A549 (cell line): ENCODE results near the gene MAGIX. TPM values are rescaled to one million over a fixed set of nuclear protein-coding genes. Genes with fewer than 3 reads are reported as not detected.

Experiments used
- ATAC-seq, 2 experiments: fragments of 200-7000 bp in 1 of 2; fragments of >200 bp in 1 of 2; cut with Nextera tagmentation in 1 of 2; cut with Tn5 transposase in 1 of 2; 3 replicates each; pipeline versions ENCODE4 v1.8.0 to v1.9.1; 2018 to 2020; ENCODE audit warnings: mild to moderate bottlenecking in 1 of 2, moderate library complexity in 1 of 2
- CTCF ChIA-PET: fragments of 300-600 bp; sonication (Branson Sonifier 250); formaldehyde crosslinking; extraction: SDS; loops from one replicate; lab custom pipeline; 2021; ENCODE audit warnings: antibody characterized with exemption, inconsistent platforms; lab: Yijun Ruan, JAX
- POLR2A ChIA-PET: fragments of 350-600 bp; formaldehyde crosslinking; extraction: SDS; loops from one replicate; lab custom pipeline; 2021; ENCODE audit warnings: antibody characterized with exemption, inconsistent platforms; lab: Yijun Ruan, JAX
- DNase-seq, 2 experiments: peaks; one replicate each; pipeline versions ENCODE4 v3.0.0 to v3.0.0-alpha.2; 2011 to 2016; ENCODE audit warnings: low read depth in 1 of 2, low spot score in 1 of 2
- FAIRE-seq: peaks from 2 replicates; lab custom pipeline; 2011; peaks lifted over from hg19 to GRCh38; lab: Jason Lieb, UNC
- H3K27ac ChIP-seq, 2 experiments: fragments of >200 bp; sonication (Bioruptor Twin); formaldehyde crosslinking; 3 replicates each; pipeline ENCODE4 v1.5.1; 2016 to 2017
- H3K4me1 ChIP-seq: fragments of >200 bp; sonication (Bioruptor Twin); formaldehyde crosslinking; 3 replicates; pipeline ENCODE4 v1.6.1; 2016
- H3K4me2 ChIP-seq: fragments of >200 bp; sonication (Bioruptor Twin); formaldehyde crosslinking; 3 replicates; pipeline ENCODE4 v1.6.1; 2016
- H3K4me3 ChIP-seq: fragments of >200 bp; sonication (Bioruptor Twin); formaldehyde crosslinking; 3 replicates; pipeline ENCODE4 v1.5.1; 2016
- H3K9me3 ChIP-seq: fragments of >200 bp; sonication (Bioruptor Twin); formaldehyde crosslinking; 3 replicates; pipeline ENCODE4 v1.6.1; 2016
- BHLHE40 ChIP-seq: IDR thresholded peaks from 2 replicates; pipeline ENCODE4 v1.6.1; 2012; ENCODE audit warnings: low read depth, low read length, inconsistent platforms
- CBX2 ChIP-seq: fragments of 200-600 bp; sonication (generic); IDR thresholded peaks from 2 replicates; pipeline ENCODE4 v1.6.1; 2016; ENCODE audit warnings: low read depth, mild to moderate bottlenecking, borderline replicate concordance
- CHD4 ChIP-seq: fragments of 200-600 bp; sonication (generic); IDR thresholded peaks from 2 replicates; pipeline ENCODE4 v1.6.1; 2016; ENCODE audit warnings: antibody characterized with exemption, mild to moderate bottlenecking, borderline replicate concordance
- EHMT2 ChIP-seq: fragments of 200-600 bp; sonication (generic); IDR thresholded peaks from 2 replicates; pipeline ENCODE4 v1.6.1; 2016; ENCODE audit warnings: antibody characterized with exemption, low read depth, mild to moderate bottlenecking, moderate library complexity
- HDAC2 ChIP-seq: fragments of 200-600 bp; sonication (generic); IDR thresholded peaks from 2 replicates; pipeline ENCODE4 v1.6.1; 2016
- HEYL ChIP-seq: fragments of 250-450 bp; sonication (Bioruptor Pico); IDR thresholded peaks from 2 replicates; pipeline ENCODE4 v1.8.0; 2021; ENCODE audit warnings: mild to moderate bottlenecking, moderate library complexity
- HOXA7 ChIP-seq: fragments of 250-450 bp; sonication (Bioruptor Pico); IDR thresholded peaks from 2 replicates; pipeline ENCODE4 v1.5.0; 2020; ENCODE audit warnings: mild to moderate bottlenecking, moderate library complexity
- NPAS2 ChIP-seq: fragments of 250-450 bp; sonication (Bioruptor Pico); IDR thresholded peaks from 2 replicates; pipeline ENCODE4 v1.8.0; 2022; ENCODE audit warnings: mild to moderate bottlenecking, moderate library complexity, borderline replicate concordance
- POLR2A ChIP-seq: IDR thresholded peaks from 2 replicates; pipeline ENCODE4 v1.6.1; 2012; ENCODE audit warnings: mild to moderate bottlenecking, low read length
- POLR2AphosphoS2 ChIP-seq: conservative IDR thresholded peaks from 2 replicates; pipeline ENCODE4 v1.6.1; 2012; ENCODE audit warnings: low read length, improper control_type of control experiment, inconsistent platforms
- RARB ChIP-seq: fragments of 250-450 bp; sonication (Bioruptor Pico); IDR thresholded peaks from 2 replicates; pipeline ENCODE4 v1.8.0; 2021; ENCODE audit warnings: mild to moderate bottlenecking, moderate library complexity
- RCOR1 ChIP-seq: fragments of 150-350 bp; IDR thresholded peaks from 2 replicates; pipeline ENCODE4 v1.6.1; 2014; ENCODE audit warnings: antibody characterized with exemption, low read length, low read depth
- RNF2 ChIP-seq: fragments of 200-600 bp; sonication (generic); IDR thresholded peaks from 2 replicates; pipeline ENCODE4 v1.6.1; 2016; ENCODE audit warnings: low read depth, mild to moderate bottlenecking, antibody characterized with exemption, moderate library complexity, borderline replicate concordance
- SMC3 ChIP-seq: fragments of >200 bp; sonication (Bioruptor Twin); formaldehyde crosslinking; IDR thresholded peaks from 3 replicates; pipeline ENCODE4 v1.6.1; 2018; ENCODE audit warnings: inconsistent platforms
- ZC3H11A ChIP-seq: fragments of 450-650 bp; IDR thresholded peaks from 2 replicates; pipeline ENCODE4 v1.6.1; 2014; ENCODE audit warnings: antibody characterized with exemption, mild to moderate bottlenecking
- ZNF302 ChIP-seq: fragments of 250-450 bp; sonication (Bioruptor Pico); IDR thresholded peaks from 2 replicates; pipeline ENCODE4 v1.9.0; 2021; ENCODE audit warnings: inconsistent platforms, mild to moderate bottlenecking, moderate library complexity
- ZSCAN20 ChIP-seq: fragments of 250-450 bp; sonication (Bioruptor Pico); IDR thresholded peaks from 2 replicates; pipeline ENCODE4 v1.8.0; 2022; ENCODE audit warnings: mild to moderate bottlenecking, moderate library complexity
- whole genome bisulfite sequencing: methylation state at CpG from one replicate; pipeline ENCODE4 v1.1.6; 2017; ENCODE audit errors: missing lambda C conversion rate; 5-methylcytosine and 5-hydroxymethylcytosine counted together
- polyA plus RNA-seq, 4 experiments: library from polyadenylated mRNA; depleted of rRNA in 3 of 4; stranded (reverse); fragments of >200 nt; fragmentation: RNase III in 1 of 4; extraction: RNeasy Plus Mini Kit Qiagen cat#74134 plus additional on column Dnase treatment in 1 of 4; gene quantifications; 2 replicates in 3 of 4; 3 replicates in 1 of 4; pipeline ENCODE4 v1.2.3, GENCODE V29; 2011 to 2017
- TF ChIP-seq, protein P1 (sequence below): fragments of >200 bp; sonication (Bioruptor Twin); formaldehyde crosslinking; IDR thresholded peaks from 3 replicates; pipeline ENCODE4 v1.5.1; 2016
- TF ChIP-seq, protein P2 (sequence below): fragments of 200-600 bp; sonication (generic); IDR thresholded peaks from 2 replicates; pipeline ENCODE4 v1.6.1; 2016; ENCODE audit warnings: antibody characterized with exemption, mild to moderate bottlenecking, moderate library complexity
- TF ChIP-seq, protein P3 (sequence below): fragments of 250-450 bp; sonication (Bioruptor Pico); IDR thresholded peaks from 2 replicates; pipeline ENCODE4 v1.5.0; 2020; ENCODE audit warnings: low read depth, mild to moderate bottlenecking, moderate library complexity
- TF ChIP-seq, protein P4 (sequence below): fragments of >200 bp; sonication (Bioruptor Twin); formaldehyde crosslinking; IDR thresholded peaks from 2 replicates; pipeline ENCODE4 v1.6.1; 2016
- TF ChIP-seq, protein P5 (sequence below): fragments of 250-450 bp; sonication (Bioruptor Pico); IDR thresholded peaks from 2 replicates; pipeline ENCODE4 v1.5.0; 2021; ENCODE audit warnings: mild to moderate bottlenecking, moderate library complexity, borderline replicate concordance
- TF ChIP-seq, protein P6 (sequence below): IDR thresholded peaks from 2 replicates; pipeline ENCODE4 v1.6.1; 2012
- TF ChIP-seq, protein P7 (sequence below): fragments of >200 bp; sonication (Bioruptor Twin); formaldehyde crosslinking; IDR thresholded peaks from 3 replicates; pipeline ENCODE4 v1.6.1; 2016
- TF ChIP-seq, protein P8 (sequence below): fragments of 150-350 bp; IDR thresholded peaks from 2 replicates; pipeline ENCODE4 v1.6.1; 2014; ENCODE audit warnings: low read depth, mild to moderate bottlenecking, low read length

Gene MAGIX
- polyA plus RNA-seq, 2 of the 4 experiments (the other 2 are of a cell fraction), result 1.1 to 2.2 TPM

DNA sequence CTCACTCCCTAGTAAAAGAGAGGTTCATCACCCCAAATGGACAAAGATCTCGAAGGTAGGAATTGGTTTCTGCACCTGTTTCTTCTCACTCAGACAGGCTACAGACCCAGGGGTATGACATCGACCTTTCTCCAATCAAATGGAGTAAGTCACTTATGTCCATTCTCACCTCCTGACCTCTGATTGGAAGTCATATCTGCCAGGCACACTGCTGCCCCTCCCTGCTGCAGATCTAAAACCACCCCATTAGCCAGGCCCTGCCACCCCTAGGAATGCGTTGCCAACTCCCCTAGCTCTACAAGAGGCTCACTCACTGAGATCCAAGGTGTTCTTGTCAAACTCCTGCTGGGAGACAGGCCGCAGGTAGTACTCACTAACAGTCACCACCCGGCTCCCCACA lies 45.8 kb upstream of the MAGIX start:
- CTCF ChIA-PET, result no interaction called here

DNA sequence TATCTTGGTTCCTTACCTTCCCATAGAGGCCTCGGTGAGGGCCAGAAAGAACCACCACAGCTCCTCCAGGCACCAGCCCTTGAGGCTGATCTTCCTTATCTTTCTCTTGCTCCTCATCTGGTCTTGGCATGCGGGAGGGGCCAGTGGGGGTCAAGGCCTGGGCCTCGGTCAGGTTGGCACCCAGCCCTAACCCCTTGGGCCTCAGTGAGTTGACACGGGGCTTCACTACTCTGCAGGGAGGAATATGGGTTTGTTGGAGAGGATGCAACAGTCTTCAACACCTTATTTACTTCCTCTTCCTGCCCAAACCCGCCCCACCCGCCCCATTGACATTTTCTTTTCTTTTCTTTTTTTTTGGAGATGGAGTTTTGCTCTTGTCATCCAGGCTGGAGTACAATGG lies 45.0 kb upstream of the MAGIX start:
- H3K4me2 ChIP-seq, result no peak overlapping the region
- CTCF ChIA-PET, result no interaction called here
- ATAC-seq, result no peak
- TF ChIP-seq HOXA7 (CRISPR knock-in tag) (no peak), RARB (CRISPR knock-in tag) (no peak), CHD4 (no peak), EHMT2 (no peak), SMC3 (no peak), NPAS2 (CRISPR knock-in tag) (no peak), ZC3H11A (no peak), HDAC2 (no peak), CBX2 (no peak)
- TF ChIP-seq, protein P1, sequence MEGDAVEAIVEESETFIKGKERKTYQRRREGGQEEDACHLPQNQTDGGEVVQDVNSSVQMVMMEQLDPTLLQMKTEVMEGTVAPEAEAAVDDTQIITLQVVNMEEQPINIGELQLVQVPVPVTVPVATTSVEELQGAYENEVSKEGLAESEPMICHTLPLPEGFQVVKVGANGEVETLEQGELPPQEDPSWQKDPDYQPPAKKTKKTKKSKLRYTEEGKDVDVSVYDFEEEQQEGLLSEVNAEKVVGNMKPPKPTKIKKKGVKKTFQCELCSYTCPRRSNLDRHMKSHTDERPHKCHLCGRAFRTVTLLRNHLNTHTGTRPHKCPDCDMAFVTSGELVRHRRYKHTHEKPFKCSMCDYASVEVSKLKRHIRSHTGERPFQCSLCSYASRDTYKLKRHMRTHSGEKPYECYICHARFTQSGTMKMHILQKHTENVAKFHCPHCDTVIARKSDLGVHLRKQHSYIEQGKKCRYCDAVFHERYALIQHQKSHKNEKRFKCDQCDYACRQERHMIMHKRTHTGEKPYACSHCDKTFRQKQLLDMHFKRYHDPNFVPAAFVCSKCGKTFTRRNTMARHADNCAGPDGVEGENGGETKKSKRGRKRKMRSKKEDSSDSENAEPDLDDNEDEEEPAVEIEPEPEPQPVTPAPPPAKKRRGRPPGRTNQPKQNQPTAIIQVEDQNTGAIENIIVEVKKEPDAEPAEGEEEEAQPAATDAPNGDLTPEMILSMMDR, result no peak
- TF ChIP-seq, protein P2, sequence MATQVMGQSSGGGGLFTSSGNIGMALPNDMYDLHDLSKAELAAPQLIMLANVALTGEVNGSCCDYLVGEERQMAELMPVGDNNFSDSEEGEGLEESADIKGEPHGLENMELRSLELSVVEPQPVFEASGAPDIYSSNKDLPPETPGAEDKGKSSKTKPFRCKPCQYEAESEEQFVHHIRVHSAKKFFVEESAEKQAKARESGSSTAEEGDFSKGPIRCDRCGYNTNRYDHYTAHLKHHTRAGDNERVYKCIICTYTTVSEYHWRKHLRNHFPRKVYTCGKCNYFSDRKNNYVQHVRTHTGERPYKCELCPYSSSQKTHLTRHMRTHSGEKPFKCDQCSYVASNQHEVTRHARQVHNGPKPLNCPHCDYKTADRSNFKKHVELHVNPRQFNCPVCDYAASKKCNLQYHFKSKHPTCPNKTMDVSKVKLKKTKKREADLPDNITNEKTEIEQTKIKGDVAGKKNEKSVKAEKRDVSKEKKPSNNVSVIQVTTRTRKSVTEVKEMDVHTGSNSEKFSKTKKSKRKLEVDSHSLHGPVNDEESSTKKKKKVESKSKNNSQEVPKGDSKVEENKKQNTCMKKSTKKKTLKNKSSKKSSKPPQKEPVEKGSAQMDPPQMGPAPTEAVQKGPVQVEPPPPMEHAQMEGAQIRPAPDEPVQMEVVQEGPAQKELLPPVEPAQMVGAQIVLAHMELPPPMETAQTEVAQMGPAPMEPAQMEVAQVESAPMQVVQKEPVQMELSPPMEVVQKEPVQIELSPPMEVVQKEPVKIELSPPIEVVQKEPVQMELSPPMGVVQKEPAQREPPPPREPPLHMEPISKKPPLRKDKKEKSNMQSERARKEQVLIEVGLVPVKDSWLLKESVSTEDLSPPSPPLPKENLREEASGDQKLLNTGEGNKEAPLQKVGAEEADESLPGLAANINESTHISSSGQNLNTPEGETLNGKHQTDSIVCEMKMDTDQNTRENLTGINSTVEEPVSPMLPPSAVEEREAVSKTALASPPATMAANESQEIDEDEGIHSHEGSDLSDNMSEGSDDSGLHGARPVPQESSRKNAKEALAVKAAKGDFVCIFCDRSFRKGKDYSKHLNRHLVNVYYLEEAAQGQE, result no peak
- TF ChIP-seq, protein P3, sequence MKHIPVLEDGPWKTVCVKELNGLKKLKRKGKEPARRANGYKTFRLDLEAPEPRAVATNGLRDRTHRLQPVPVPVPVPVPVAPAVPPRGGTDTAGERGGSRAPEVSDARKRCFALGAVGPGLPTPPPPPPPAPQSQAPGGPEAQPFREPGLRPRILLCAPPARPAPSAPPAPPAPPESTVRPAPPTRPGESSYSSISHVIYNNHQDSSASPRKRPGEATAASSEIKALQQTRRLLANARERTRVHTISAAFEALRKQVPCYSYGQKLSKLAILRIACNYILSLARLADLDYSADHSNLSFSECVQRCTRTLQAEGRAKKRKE (CRISPR knock-in tag), result no peak
- TF ChIP-seq, protein P4, sequence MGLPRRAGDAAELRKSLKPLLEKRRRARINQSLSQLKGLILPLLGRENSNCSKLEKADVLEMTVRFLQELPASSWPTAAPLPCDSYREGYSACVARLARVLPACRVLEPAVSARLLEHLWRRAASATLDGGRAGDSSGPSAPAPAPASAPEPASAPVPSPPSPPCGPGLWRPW, result no peak
- TF ChIP-seq, protein P5, sequence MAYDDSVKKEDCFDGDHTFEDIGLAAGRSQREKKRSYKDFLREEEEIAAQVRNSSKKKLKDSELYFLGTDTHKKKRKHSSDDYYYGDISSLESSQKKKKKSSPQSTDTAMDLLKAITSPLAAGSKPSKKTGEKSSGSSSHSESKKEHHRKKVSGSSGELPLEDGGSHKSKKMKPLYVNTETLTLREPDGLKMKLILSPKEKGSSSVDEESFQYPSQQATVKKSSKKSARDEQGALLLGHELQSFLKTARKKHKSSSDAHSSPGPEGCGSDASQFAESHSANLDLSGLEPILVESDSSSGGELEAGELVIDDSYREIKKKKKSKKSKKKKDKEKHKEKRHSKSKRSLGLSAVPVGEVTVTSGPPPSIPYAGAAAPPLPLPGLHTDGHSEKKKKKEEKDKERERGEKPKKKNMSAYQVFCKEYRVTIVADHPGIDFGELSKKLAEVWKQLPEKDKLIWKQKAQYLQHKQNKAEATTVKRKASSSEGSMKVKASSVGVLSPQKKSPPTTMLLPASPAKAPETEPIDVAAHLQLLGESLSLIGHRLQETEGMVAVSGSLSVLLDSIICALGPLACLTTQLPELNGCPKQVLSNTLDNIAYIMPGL, result no peak
- TF ChIP-seq, protein P6, sequence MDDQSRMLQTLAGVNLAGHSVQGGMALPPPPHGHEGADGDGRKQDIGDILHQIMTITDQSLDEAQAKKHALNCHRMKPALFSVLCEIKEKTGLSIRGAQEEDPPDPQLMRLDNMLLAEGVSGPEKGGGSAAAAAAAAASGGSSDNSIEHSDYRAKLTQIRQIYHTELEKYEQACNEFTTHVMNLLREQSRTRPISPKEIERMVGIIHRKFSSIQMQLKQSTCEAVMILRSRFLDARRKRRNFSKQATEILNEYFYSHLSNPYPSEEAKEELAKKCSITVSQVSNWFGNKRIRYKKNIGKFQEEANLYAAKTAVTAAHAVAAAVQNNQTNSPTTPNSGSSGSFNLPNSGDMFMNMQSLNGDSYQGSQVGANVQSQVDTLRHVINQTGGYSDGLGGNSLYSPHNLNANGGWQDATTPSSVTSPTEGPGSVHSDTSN, result no peak

More for the DNA sequence above, 45.8 kb upstream of the MAGIX start:
- POLR2A ChIA-PET, result no interaction called here
- H3K27ac ChIP-seq, result no peak overlapping the region
- WGBS, result 83% methylated on average over 5 of the region's 5 CpGs
- no peak for TF ChIP-seq POLR2AphosphoS2
- TF ChIP-seq RARB (CRISPR knock-in tag), result no peak
- TF ChIP-seq ZNF302, result no peak
- TF ChIP-seq ZSCAN20 (CRISPR knock-in tag), result no peak
- no peak for TF ChIP-seq POLR2A
- TF ChIP-seq, protein P7, sequence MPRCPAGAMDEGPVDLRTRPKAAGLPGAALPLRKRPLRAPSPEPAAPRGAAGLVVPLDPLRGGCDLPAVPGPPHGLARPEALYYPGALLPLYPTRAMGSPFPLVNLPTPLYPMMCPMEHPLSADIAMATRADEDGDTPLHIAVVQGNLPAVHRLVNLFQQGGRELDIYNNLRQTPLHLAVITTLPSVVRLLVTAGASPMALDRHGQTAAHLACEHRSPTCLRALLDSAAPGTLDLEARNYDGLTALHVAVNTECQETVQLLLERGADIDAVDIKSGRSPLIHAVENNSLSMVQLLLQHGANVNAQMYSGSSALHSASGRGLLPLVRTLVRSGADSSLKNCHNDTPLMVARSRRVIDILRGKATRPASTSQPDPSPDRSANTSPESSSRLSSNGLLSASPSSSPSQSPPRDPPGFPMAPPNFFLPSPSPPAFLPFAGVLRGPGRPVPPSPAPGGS, result no peak
- TF ChIP-seq, protein P8, sequence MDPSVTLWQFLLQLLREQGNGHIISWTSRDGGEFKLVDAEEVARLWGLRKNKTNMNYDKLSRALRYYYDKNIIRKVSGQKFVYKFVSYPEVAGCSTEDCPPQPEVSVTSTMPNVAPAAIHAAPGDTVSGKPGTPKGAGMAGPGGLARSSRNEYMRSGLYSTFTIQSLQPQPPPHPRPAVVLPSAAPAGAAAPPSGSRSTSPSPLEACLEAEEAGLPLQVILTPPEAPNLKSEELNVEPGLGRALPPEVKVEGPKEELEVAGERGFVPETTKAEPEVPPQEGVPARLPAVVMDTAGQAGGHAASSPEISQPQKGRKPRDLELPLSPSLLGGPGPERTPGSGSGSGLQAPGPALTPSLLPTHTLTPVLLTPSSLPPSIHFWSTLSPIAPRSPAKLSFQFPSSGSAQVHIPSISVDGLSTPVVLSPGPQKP, result no peak
- no peak for TF ChIP-seq RNF2
- TF ChIP-seq RCOR1, result no peak
- TF ChIP-seq HEYL (CRISPR knock-in tag), result no peak
- TF ChIP-seq BHLHE40, result no peak
- no peak for TF ChIP-seq CBX2
- TF ChIP-seq, protein P4, result no peak
- ATAC-seq (no peak), FAIRE-seq (no peak), DNase-seq (no peak)
- no peaks in the 10 kb centered on the region for H3K4me1 ChIP-seq
- H3K4me2 ChIP-seq, result no peak overlapping the region
- H3K4me3 ChIP-seq, result no peak overlapping the region
- no peaks in the 10 kb centered on the region for H3K9me3 ChIP-seq

More for the DNA sequence above, 45.0 kb upstream of the MAGIX start:
- Histone ChIP-seq H3K27ac (no peak overlapping the region), H3K4me1 (peaks cover 3% of the 10 kb centered on the region; the same call in 1 of the 3 replicates), H3K9me3 (no peaks in the 10 kb centered on the region), H3K4me3 (no peak overlapping the region)
- POLR2A ChIA-PET, result no interaction called here
- FAIRE-seq (no peak), DNase-seq (no peak)
- 65% methylated on average over 4 of the region's 6 CpGs for WGBS
